SJCRH30 (cell line): ENCODE data around the gene TXNDC12. TPM values are rescaled to one million over a fixed set of nuclear protein-coding genes. Genes with fewer than 3 reads are reported as not detected.
A peak's percentile ranks its signal among the peaks of the same experiment; 100 is the strongest.

Source experiments
- DNase-seq, 2 experiments: peaks; one replicate each; pipeline ENCODE4 v3.0.0-alpha.2; 2015 to 2020
- H3K27ac ChIP-seq: fragments of 250-450 bp; sonication (Bioruptor Pico); 2 replicates; pipeline ENCODE4 v1.5.1; 2020; ENCODE audit warnings: mild to moderate bottlenecking, moderate library complexity
- H3K27me3 ChIP-seq: fragments of 250-450 bp; sonication (Bioruptor Pico); 2 replicates; pipeline ENCODE4 v1.5.1; 2020; ENCODE audit warnings: mild to moderate bottlenecking, moderate library complexity
- H3K36me3 ChIP-seq: fragments of 250-450 bp; sonication (Bioruptor Pico); 2 replicates; pipeline ENCODE4 v1.5.1; 2020; ENCODE audit warnings: mild to moderate bottlenecking, moderate library complexity
- H3K4me1 ChIP-seq: fragments of 250-450 bp; sonication (Bioruptor Pico); 2 replicates; pipeline ENCODE4 v1.5.1; 2020; ENCODE audit warnings: mild to moderate bottlenecking, moderate library complexity
- H3K4me3 ChIP-seq: fragments of 250-450 bp; sonication (Bioruptor Pico); 2 replicates; pipeline ENCODE4 v1.5.1; 2020; ENCODE audit warnings: mild to moderate bottlenecking, moderate library complexity
- H3K9me3 ChIP-seq: fragments of 250-450 bp; sonication (Bioruptor Pico); replicated peaks from 2 replicates; pipeline ENCODE4 v1.5.1; 2020; ENCODE audit warnings: mild to moderate bottlenecking, moderate library complexity
- total RNA-seq: library from RNA; depleted of rRNA; stranded (reverse); fragments of >200 nt; shearing (Covaris generic); gene quantifications from 2 replicates; pipeline ENCODE4 v1.2.3, GENCODE V29; 2014; rRNA removed

The TXNDC12 gene
- total RNA-seq, 1 experiment from 2014 or later: 37.0 TPM

GRCh38 chr1:51990478-51990965 lies 64.5 kb downstream of the TXNDC12 start, which contains the start of gene RAB3B:
RAB3B (minus strand) TSS chr1:51990700; CDS start chr1:51977117, 13,583 bp downstream.
- Histone ChIP-seq H3K36me3 (no peaks in the 10 kb centered on the region), H3K27me3 (no peaks in the 10 kb centered on the region), H3K4me3 (peak within 1 kb of the TSS; percentile 62), H3K4me1 (no peaks in the 10 kb centered on the region), H3K27ac (no peak within 1 kb of the TSS), H3K9me3 (no peaks in the 10 kb centered on the region)
- peak; percentile 57 to 66 for DNase-seq

- H3K27ac ChIP-seq: no peak overlapping the region
- no peaks in the 10 kb centered on the region for H3K27me3 ChIP-seq
- H3K36me3 ChIP-seq: no peaks in the 10 kb centered on the region
- no peaks in the 10 kb centered on the region for H3K4me1 ChIP-seq
- no peak for DNase-seq
- no peaks in the 10 kb centered on the region for H3K9me3 ChIP-seq
- H3K4me3 ChIP-seq: peak overlapping the region; percentile 62
Observed at GRCh38 chr1:51989582-51990477, 65.2 kb downstream of the TXNDC12 start.

DNA sequence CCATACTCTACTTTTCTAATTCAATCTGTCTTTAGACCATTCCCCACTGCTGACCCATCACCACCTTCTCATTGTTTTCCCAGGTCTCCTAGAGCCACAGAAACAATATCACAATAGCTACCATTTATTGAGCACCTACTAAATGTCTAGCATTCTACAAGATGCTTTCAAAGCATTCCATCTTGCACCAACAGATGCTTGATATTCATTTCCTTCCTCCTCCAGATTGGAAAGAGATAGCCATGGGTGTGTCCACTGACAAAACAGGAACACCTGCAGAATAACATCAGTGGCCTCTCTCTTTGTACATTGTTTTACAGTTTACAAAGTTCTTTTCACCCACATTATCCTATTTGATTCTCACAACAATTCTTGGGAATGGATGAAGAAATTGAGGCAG lies 66.7 kb downstream of the TXNDC12 start:
- Histone ChIP-seq H3K27ac (no peak overlapping the region), H3K9me3 (no peaks in the 10 kb centered on the region), H3K36me3 (no peaks in the 10 kb centered on the region), H3K4me1 (no peaks in the 10 kb centered on the region), H3K27me3 (no peaks in the 10 kb centered on the region), H3K4me3 (no peak overlapping the region)
- DNase-seq: no peak

DNA sequence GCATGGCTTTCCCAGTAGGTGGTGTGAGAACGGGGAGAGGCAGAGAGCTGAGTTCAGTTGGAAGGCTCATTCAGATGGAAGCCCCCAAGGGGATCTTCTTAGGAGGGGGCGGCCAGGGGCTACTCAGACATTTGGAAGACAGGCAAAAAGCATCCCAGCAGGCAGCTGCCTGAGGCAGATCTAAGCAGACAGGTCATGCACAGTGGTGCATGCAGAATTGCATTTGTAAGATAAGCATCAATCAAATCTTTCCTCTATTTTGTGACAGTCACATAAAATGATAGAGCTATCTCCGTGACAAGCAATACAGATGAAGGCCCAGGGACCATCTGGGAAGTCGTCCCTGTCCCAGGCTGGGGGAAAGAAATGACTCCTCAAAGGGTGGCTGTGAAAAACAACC lies 68.3 kb downstream of the TXNDC12 start:
- Histone ChIP-seq H3K36me3 (no peaks in the 10 kb centered on the region), H3K27me3 (no peaks in the 10 kb centered on the region), H3K4me1 (no peaks in the 10 kb centered on the region), H3K27ac (no peak overlapping the region), H3K4me3 (no peak overlapping the region), H3K9me3 (no peaks in the 10 kb centered on the region)
- no peak for DNase-seq

GRCh38 chr1:51982161-51982560 lies 72.8 kb downstream of the TXNDC12 start:
- no peak overlapping the region for H3K27ac ChIP-seq
- H3K9me3 ChIP-seq: no peaks in the 10 kb centered on the region
- H3K27me3 ChIP-seq: no peaks in the 10 kb centered on the region
- H3K4me1 ChIP-seq: no peaks in the 10 kb centered on the region
- H3K4me3 ChIP-seq: no peak overlapping the region
- no peaks in the 10 kb centered on the region for H3K36me3 ChIP-seq
- no peak for DNase-seq

DNA sequence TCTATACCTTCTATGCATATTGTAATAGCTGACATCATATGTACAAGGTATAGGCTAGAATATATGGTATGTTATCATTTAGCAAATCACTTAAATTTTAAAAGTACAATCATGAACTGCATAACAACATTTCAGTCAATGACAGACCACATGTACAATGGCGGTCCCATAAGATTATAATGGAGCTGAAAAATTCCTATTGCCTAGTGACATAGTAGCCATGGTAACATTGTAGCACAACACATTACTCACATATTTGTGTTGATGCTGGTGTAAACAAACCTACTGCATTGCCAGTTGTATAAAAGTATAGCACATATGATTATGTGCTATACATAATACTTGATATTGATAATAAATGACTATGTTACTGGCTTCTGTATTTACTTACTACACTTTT lies 73.4 kb downstream of the TXNDC12 start:
- no peaks in the 10 kb centered on the region for H3K36me3 ChIP-seq
- no peak overlapping the region for H3K4me3 ChIP-seq
- H3K4me1 ChIP-seq: no peaks in the 10 kb centered on the region
- H3K9me3 ChIP-seq: no peaks in the 10 kb centered on the region
- H3K27ac ChIP-seq: no peak overlapping the region
- H3K27me3 ChIP-seq: no peaks in the 10 kb centered on the region
- DNase-seq: no peak

DNA sequence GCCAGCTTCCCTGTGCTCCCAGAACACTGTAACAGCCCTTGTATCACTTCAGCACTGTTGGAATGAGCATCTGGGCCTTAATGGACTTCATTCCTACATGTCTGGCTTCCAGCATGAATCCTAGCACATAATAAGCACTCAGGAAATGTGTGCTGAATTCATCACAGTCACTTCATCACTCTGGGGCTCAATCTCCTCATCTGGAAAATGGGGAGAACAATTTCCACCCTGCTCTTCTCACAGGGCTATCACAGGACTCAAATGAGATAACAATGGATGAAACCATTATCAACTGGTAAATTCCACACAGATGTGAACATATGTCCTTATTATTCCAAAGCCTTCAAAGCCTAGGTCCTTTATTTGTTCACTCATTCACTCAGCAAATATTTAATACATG lies 76.9 kb downstream of the TXNDC12 start:
- H3K36me3 ChIP-seq: no peaks in the 10 kb centered on the region
- H3K27ac ChIP-seq: no peak overlapping the region
- H3K4me3 ChIP-seq: no peak overlapping the region
- peaks cover 14% of the 10 kb centered on the region for H3K4me1 ChIP-seq
- no peaks in the 10 kb centered on the region for H3K9me3 ChIP-seq
- no peak for DNase-seq
- no peaks in the 10 kb centered on the region for H3K27me3 ChIP-seq

DNA sequence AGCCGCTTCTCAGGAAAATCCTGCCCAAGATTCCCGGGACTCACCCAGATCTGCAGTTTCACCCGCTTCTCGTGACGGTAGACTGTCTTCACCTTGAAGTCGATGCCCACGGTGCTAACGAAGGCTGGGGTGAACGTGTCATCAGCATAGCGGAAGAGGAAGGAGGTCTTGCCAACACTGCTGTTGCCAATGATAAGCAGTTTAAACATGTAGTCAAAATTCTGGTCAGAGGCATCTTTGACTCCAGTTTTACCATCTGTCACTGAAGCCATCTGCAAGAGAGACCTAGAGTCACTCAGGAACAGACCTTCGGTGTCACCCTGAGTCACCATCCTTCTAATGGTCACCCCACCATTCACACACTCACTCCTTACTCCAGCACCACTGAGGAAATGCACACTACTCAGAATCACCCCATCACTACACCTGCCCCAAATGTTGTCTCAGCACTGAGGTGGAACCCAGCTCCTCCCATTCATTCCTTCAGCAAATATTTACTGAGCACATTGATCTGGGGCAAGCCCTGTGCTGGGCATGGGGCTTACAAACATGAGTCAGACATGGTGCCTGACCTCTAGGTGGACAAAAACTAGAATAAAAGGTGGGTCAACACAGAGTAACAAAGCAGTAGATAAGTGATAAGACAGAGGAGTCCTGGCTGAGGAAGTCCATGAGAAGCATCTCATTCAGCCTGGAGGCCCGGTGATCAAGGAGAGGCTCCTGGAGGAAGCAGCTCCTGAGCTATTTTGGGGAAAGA lies 78.0 kb downstream of the TXNDC12 start:
- DNase-seq: no peak
- H3K27me3 ChIP-seq: no peaks in the 10 kb centered on the region
- H3K36me3 ChIP-seq: no peaks in the 10 kb centered on the region
- peaks cover 14% of the 10 kb centered on the region for H3K4me1 ChIP-seq
- no peaks in the 10 kb centered on the region for H3K9me3 ChIP-seq
- H3K4me3 ChIP-seq: no peak overlapping the region
- no peak overlapping the region for H3K27ac ChIP-seq

GRCh38 chr1:51973587-51974474 lies 81.2 kb downstream of the TXNDC12 start:
- no peaks in the 10 kb centered on the region for H3K27me3 ChIP-seq
- H3K36me3 ChIP-seq: no peaks in the 10 kb centered on the region
- peaks cover 14% of the 10 kb centered on the region for H3K4me1 ChIP-seq
- no peak overlapping the region for H3K4me3 ChIP-seq
- H3K9me3 ChIP-seq: no peaks in the 10 kb centered on the region
- H3K27ac ChIP-seq: no peak overlapping the region
- peak; percentile 47 to 75 for DNase-seq

Other genes starting within 250 kb of the TXNDC12 start
- gene NRDC, start 176.5 kb downstream of the TXNDC12 start, total RNA-seq: 86.2 and 94.6 TPM in 2 replicates
- gene RAB3B, start 64.5 kb downstream of the TXNDC12 start, total RNA-seq: 0.61 and 0.67 TPM in 2 replicates
- 14.3 and 15.1 TPM in 2 replicates for gene KTI12, start 21.4 kb downstream of the TXNDC12 start, total RNA-seq
- 105 and 123 TPM in 2 replicates for gene BTF3L4, start 1.1 kb upstream of the TXNDC12 start, total RNA-seq
- 26.1 and 27.5 TPM in 2 replicates for gene ZFYVE9, start 86.9 kb upstream of the TXNDC12 start, total RNA-seq